HCT116 (cell line): Measurements from ENCODE around the gene PDCD5.
"Not testable (repeated sequence)": the region's sequence is repeated elsewhere in the genome, so short reads cannot be mapped to it uniquely, and the experiment has no call there.

ENCODE experiments used
- CTCF ChIP-seq, 3 experiments: fragments of 200-600 bp in 1 of 3; sonication (generic) in 1 of 3; IDR thresholded peaks in 2 of 3; conservative IDR thresholded peaks in 1 of 3; 2 replicates each; pipeline ENCODE4 v1.5.1; 2012 to 2017; ENCODE audit warnings: low read depth in 2 of 3, low read length in 2 of 3, antibody characterized with exemption in 1 of 3, borderline replicate concordance in 1 of 3, control low read depth in 1 of 3, mild to moderate bottlenecking in 1 of 3, mixed read lengths in 1 of 3, mixed run types in 1 of 3, moderate library complexity in 1 of 3; ENCODE audit not compliant: insufficient read depth in 1 of 3
- REST ChIP-seq: IDR thresholded peaks from 2 replicates; pipeline ENCODE4 v1.6.1; 2012; ENCODE audit warnings: low read depth

- not testable (repeated sequence) for TF ChIP-seq REST; CTCF (IDR thresholded peaks at IDR 0.05 in 2 of 3, conservative IDR thresholded peaks at IDR 0.05 in 1 of 3; ENCODE audit: borderline replicate concordance in 1 of 3, insufficient read depth in 1 of 3, low read depth in 2 of 3, low read length in 2 of 3)
Measured at GRCh38 chr19:32541376-32541775, 39.6 kb upstream of the PDCD5 start.
